T47D (cell line): ENCODE measurements around the gene NDUFB5.
A peak's percentile ranks its signal among the peaks of the same experiment; 100 is the strongest.

ENCODE experiments used
- DNase-seq, 2 experiments: peaks; one replicate each; pipeline versions ENCODE4 v3.0.0 to v3.0.0-alpha.2; 2011 to 2012; ENCODE audit warnings: low read depth in 1 of 2, low spot score in 1 of 2
- JUND ChIP-seq: IDR thresholded peaks from 2 replicates; pipeline ENCODE4 v1.6.1; 2012; ENCODE audit warnings: low read depth
- in situ Hi-C: cut with HindIII; loops from 2 replicates; pipeline ENCODE4 v1.10.0; 2016; ENCODE audit warnings: low sequenced_read_pairs, low pct_unique_long_range_greater_than_20kb

Gene NDUFB5

GRCh38 chr3:179651687-179652446 is 47.3 kb downstream of the NDUFB5 start:
- peak in 1 of 2 experiments; percentile 33 for DNase-seq
- in situ Hi-C loops = no loop called here
- no peak for TF ChIP-seq JUND

- DNase-seq = peak; percentile 89 to 98
- in situ Hi-C loops = no loop called here
Observed at GRCh38 chr3:179652447-179653095, 48.0 kb downstream of the NDUFB5 start, which contains the start of gene USP13. Gene USP13 (plus strand): TSS chr3:179653040. CDS start chr3:179653226, 186 bp downstream.

GRCh38 chr3:179653096-179653797 is 48.7 kb downstream of the NDUFB5 start:
- in situ Hi-C loops = no loop called here
- peak; percentile 88 to 92 for DNase-seq

More at GRCh38 chr3:179652447-179653095, 48.0 kb downstream of the NDUFB5 start, which contains the start of gene USP13:
- TF ChIP-seq JUND = no peak

GRCh38 chr3:179655236-179655635 is 50.6 kb downstream of the NDUFB5 start:
- TF ChIP-seq JUND = no peak
- in situ Hi-C loops = no loop called here
- DNase-seq = no peak

More at GRCh38 chr3:179653096-179653797, 48.7 kb downstream of the NDUFB5 start:
- TF ChIP-seq JUND = no peak

DNA sequence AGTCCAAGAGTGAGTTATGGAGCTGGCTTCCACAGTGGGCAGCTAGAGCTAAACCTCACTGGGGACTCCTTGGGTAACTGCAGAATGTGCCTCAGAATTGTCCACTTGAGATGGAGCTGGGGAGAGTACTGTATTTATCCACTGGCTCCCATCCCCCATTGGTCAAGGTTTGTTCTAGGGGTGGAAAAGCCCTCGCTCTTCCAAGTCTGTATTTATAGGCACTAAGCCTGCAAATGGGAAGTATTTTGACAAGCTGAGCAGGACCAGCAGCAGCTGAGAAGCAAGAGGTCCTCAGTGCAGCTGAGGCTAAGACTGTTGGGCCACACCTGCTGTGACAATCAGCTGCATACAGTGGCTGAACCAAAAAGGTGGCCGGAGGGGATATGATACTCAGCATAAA is 54.0 kb downstream of the NDUFB5 start:
- no peak for DNase-seq
- TF ChIP-seq JUND = no peak
- in situ Hi-C loops = no loop called here

DNA sequence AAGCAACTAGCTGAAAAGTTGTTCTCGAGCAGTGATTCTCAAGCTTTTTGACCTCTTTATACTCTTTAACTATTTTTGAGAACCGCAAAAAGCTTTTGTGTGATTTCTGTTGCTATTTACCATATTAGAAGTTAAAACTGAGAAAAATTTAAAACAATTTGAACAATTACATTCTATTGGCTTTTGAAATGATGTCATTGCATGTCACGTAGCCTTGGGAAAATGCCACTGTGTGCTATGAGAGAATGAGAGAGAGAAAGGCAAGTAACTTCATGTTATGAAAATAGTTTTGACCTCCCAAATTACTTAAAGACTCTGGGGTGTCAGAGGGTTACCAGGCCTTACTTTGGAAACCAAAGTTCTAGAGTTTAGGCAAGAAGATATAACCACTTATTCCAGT is 56.3 kb downstream of the NDUFB5 start:
- no peak for DNase-seq
- no peak for TF ChIP-seq JUND
- in situ Hi-C loops = no loop called here

DNA sequence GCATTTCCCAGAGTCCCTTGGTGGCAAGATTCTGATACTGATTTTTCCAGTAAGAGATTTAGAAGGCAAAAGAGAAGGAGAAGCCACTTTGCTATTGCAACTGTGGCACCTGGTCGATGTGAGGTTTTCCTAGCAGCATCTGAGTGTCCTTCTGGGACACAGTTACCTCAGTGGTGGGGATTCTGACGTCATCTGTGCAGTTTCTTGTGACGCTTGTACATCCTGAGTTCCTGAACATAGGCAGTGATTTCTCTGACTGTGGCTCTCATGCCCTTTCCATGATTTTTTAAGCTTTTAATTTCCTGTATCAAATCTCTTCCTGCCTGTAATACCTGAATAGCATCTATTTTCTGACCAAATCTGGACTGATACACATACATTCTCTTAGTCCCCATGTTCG is 57.2 kb downstream of the NDUFB5 start:
- in situ Hi-C loops = no loop called here
- TF ChIP-seq JUND = no peak
- no peak for DNase-seq

GRCh38 chr3:179663093-179663492 is 58.5 kb downstream of the NDUFB5 start:
- no peak for DNase-seq
- no peak for TF ChIP-seq JUND
- in situ Hi-C loops = no loop called here

DNA sequence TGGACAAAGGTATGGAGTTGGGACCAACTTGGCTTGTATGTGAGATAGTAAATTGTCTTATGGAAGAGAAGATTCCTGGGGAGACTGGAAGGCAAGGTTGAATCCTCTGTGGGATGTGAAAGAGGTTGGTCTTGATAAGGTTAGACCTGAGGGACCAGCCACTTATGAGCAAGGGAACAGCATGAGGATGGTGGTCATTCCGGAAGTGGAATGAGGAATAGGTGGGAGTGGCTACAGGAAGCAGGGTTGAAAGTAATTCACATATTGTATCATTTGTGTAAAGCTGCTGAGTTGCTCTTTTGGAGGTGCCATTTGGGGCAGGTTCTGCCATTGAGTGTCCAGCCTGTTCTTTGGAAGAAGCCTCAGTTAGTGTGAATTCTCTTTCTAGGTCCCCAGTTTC is 61.4 kb downstream of the NDUFB5 start:
- DNase-seq = no peak
- no peak for TF ChIP-seq JUND
- in situ Hi-C loops = no loop called here

- peak in 1 of 2 experiments; percentile 57 for DNase-seq
- no peak for TF ChIP-seq JUND
- in situ Hi-C loops = no loop called here
Observed at GRCh38 chr3:179666436-179667035, 61.9 kb downstream of the NDUFB5 start.

- in situ Hi-C loops = no loop called here
- no peak for DNase-seq
- no peak for TF ChIP-seq JUND
Observed at GRCh38 chr3:179668429-179668828, 63.8 kb downstream of the NDUFB5 start.

DNA sequence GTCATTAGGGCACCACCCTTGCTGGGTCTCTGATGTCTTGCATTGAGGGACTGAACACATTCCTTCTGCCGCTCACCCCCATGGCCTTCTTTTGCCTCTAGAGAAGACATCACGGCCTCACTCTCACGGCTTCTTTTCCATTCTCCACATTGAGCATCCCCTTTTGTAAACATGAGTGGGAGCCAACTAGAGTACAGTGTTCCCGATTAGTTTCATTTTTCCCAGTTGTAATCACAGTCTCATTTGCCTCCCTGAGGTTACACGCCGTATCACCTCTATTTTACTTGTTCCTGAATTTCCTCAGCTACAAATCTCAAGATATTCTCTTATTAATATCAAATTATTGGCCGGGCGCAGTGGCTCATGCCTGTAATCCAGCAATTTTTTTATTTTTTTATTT is 65.7 kb downstream of the NDUFB5 start:
- TF ChIP-seq JUND = no peak
- in situ Hi-C loops = no loop called here
- no peak for DNase-seq
